Measurements from ENCODE around the gene RASSF5. TPM values are rescaled to one million over a fixed set of nuclear protein-coding genes. Genes with fewer than 3 reads are reported as not detected.

RASSF5 gene
- total and polyA plus RNA-seq, 2 of the 13 experiments (the other 11 are each of a cell fraction or from before 2014, with no cell fraction given): 0.18 to 0.40 TPM

GRCh38 chr1:206635080-206635977, 128.0 kb downstream of the RASSF5 start, which contains the start of gene DYRK3 (continued):
- TF ChIP-seq CREB1 (IDR thresholded peaks at IDR 0.05): peak; percentile 47; the same call in 1 of the 2 replicates
- peak; percentile 43; the same call in 1 of the 2 replicates for TF ChIP-seq CREB1 (CRISPR knock-in tag; IDR thresholded peaks at IDR 0.05)
- no peak for TF ChIP-seq ZFYVE20 (CRISPR knock-in tag; IDR thresholded peaks at IDR 0.05; ENCODE audit: borderline replicate concordance, low read depth)
- TF ChIP-seq JDP2 (CRISPR knock-in tag; IDR thresholded peaks at IDR 0.05; ENCODE audit: borderline replicate concordance): no peak
- no peak for TF ChIP-seq MBNL3 (CRISPR knock-in tag; conservative IDR thresholded peaks at IDR 0.05)
- TF ChIP-seq GMEB1 (CRISPR knock-in tag; IDR thresholded peaks at IDR 0.05; ENCODE audit: borderline replicate concordance): peak; percentile 97
- TF ChIP-seq ETV6 (CRISPR knock-in tag; conservative IDR thresholded peaks at IDR 0.05): no peak
- TF ChIP-seq TIGD3 (CRISPR knock-in tag; IDR thresholded peaks at IDR 0.05; ENCODE audit: borderline replicate concordance): no peak
- no peak for TF ChIP-seq JUNB (CRISPR knock-in tag; IDR thresholded peaks at IDR 0.05; ENCODE audit: borderline replicate concordance)
- TF ChIP-seq ZFP91 (CRISPR knock-in tag; IDR thresholded peaks at IDR 0.05; ENCODE audit: borderline replicate concordance): peak; percentile 87
- TF ChIP-seq ZBTB10 (CRISPR knock-in tag; IDR thresholded peaks at IDR 0.05; ENCODE audit: borderline replicate concordance): peak; percentile 84; the same call in 1 of the 2 replicates
- no peak for TF ChIP-seq SNAPC2 (CRISPR knock-in tag; IDR thresholded peaks at IDR 0.05)
- TF ChIP-seq ZNF574 (CRISPR knock-in tag; IDR thresholded peaks at IDR 0.05): peak; percentile 74
- no peak for TF ChIP-seq ZNF282 (IDR thresholded peaks at IDR 0.05; ENCODE audit: partially characterized antibody)
- peak; percentile 26 for TF ChIP-seq ZEB1 (IDR thresholded peaks at IDR 0.05; ENCODE audit: insufficient replicate concordance, low read depth)
- no peak for TF ChIP-seq ZNF530 (CRISPR knock-in tag; IDR thresholded peaks at IDR 0.05; ENCODE audit: low read depth)
- no peak for TF ChIP-seq SIX1 (CRISPR knock-in tag; IDR thresholded peaks at IDR 0.05; ENCODE audit: borderline replicate concordance)
- no peak for TF ChIP-seq MIER3 (CRISPR knock-in tag; IDR thresholded peaks at IDR 0.05; ENCODE audit: borderline replicate concordance)
